ENCODE data around the gene TMEM248.
A peak's percentile ranks its signal among the peaks of the same experiment; 100 is the strongest.
"Not testable (repeated sequence)": the region's sequence is repeated elsewhere in the genome, so short reads cannot be mapped to it uniquely, and the experiment has no call there.

TMEM248 gene

GRCh38 chr7:66952343-66953043 lies 31.5 kb downstream of the TMEM248 start:
- no peak for DNase-seq

- no peak for DNase-seq
Measured at GRCh38 chr7:66953044-66953427, 32.0 kb downstream of the TMEM248 start.

GRCh38 chr7:66957595-66958290 lies 36.7 kb downstream of the TMEM248 start:
- DNase-seq: no peak

GRCh38 chr7:66958538-66959350 lies 37.7 kb downstream of the TMEM248 start:
- DNase-seq: no peak

- DNase-seq: no peak
Measured at GRCh38 chr7:66960192-66960591, 39.2 kb downstream of the TMEM248 start.

GRCh38 chr7:66961096-66961495 lies 40.1 kb downstream of the TMEM248 start:
- no peak for DNase-seq

GRCh38 chr7:66964411-66964810 lies 43.4 kb downstream of the TMEM248 start:
- no peak for DNase-seq

- DNase-seq: no peak
Measured at GRCh38 chr7:66967029-66967428, 46.0 kb downstream of the TMEM248 start.

GRCh38 chr7:66969001-66969400 lies 48.0 kb downstream of the TMEM248 start:
- DNase-seq: not testable (repeated sequence)

- DNase-seq: no peak
Measured at GRCh38 chr7:66970310-66970709, 49.3 kb downstream of the TMEM248 start.

GRCh38 chr7:66974986-66975590 lies 54.1 kb downstream of the TMEM248 start:
- DNase-seq: no peak

- not testable (repeated sequence) for DNase-seq
Measured at GRCh38 chr7:66978312-66978711, 57.3 kb downstream of the TMEM248 start.

- DNase-seq: not testable (repeated sequence)
Measured at GRCh38 chr7:66979013-66979412, 58.0 kb downstream of the TMEM248 start.

- not testable (repeated sequence) for DNase-seq
Measured at GRCh38 chr7:66980336-66980735, 59.3 kb downstream of the TMEM248 start.

- not testable (repeated sequence) for DNase-seq
Measured at GRCh38 chr7:66989552-66989951, 68.5 kb downstream of the TMEM248 start.

GRCh38 chr7:66994051-66994450 lies 73.0 kb downstream of the TMEM248 start:
- DNase-seq: not testable (repeated sequence)

GRCh38 chr7:66994691-66995049 lies 73.6 kb downstream of the TMEM248 start:
- DNase-seq: peak; percentile 15 to 42

GRCh38 chr7:66995050-66995776 lies 74.2 kb downstream of the TMEM248 start, which contains the start of gene SBDS:
SBDS (minus strand) TSS chr7:66995586; CDS start chr7:66995417, 169 bp downstream.
- DNase-seq: peak; percentile 93 to 96

GRCh38 chr7:66996444-66997191 lies 75.6 kb downstream of the TMEM248 start, which contains the start of gene TYW1:
TYW1 (plus strand) TSS chr7:66996833; CDS start chr7:66996979, 146 bp downstream.
- peak; percentile 97 to 98 for DNase-seq

GRCh38 chr7:67000601-67001258 lies 79.7 kb downstream of the TMEM248 start:
- DNase-seq: not testable (repeated sequence)

- not testable (repeated sequence) for DNase-seq
Measured at GRCh38 chr7:67004145-67004544, 83.1 kb downstream of the TMEM248 start.
